RWPE1 (cell line): Measurements from ENCODE around the gene ASTN2.

Source experiments
- CTCF ChIA-PET: fragments of 350-600 bp; sonication (Branson Sonifier 250); formaldehyde crosslinking; extraction: SDS; loops from one replicate; lab custom pipeline; 2021; lab: Yijun Ruan, JAX
- POLR2A ChIA-PET: fragments of 400-600 bp; formaldehyde crosslinking; extraction: SDS; loops from one replicate; lab custom pipeline; 2020; ENCODE audit warnings: antibody characterized with exemption; ENCODE audit not compliant: low non-redundant PET; lab: Yijun Ruan, JAX
- DNase-seq: peaks from one replicate; pipeline ENCODE4 v3.0.0; 2012; ENCODE audit warnings: low spot score
- H3K27ac ChIP-seq: fragments of 450-650 bp; 2 replicates; pipeline ENCODE4 v1.5.1; 2017
- TF ChIP-seq, protein P1 (sequence below): fragments of 450-650 bp; conservative IDR thresholded peaks from 2 replicates; pipeline ENCODE4 v1.5.1; 2017; ENCODE audit warnings: low read depth, mild to moderate bottlenecking

ASTN2 gene

DNA sequence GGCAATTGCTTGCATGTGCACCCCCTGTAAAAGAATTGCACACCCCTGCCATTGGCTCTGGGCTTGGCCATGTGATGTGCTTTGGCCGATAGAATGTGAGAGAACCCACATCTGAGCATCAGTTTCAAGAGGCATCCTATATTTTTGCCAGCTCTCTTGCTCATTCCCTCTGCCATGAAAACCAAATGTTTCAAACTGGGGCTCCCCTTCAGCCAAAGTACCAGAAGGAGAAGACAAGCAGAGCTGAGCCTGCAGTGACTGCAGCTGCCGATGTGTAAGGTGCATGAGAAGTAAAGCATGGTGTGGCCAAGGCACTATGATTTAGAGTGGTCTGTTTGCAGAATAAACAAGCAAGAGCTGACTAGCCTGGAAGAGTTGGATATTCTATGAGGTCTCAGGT is 132.3 kb downstream of the ASTN2 start:
- H3K27ac ChIP-seq = no peak overlapping the region
- ChIA-PET CTCF (interaction anchor here (0.7 kb wide), 1 partner anchor 143 kb away, joined by 4 read pairs; no protein-coding TSS in a partner anchor), POLR2A (no interaction called here)
- DNase-seq = no peak
- TF ChIP-seq, protein P1, sequence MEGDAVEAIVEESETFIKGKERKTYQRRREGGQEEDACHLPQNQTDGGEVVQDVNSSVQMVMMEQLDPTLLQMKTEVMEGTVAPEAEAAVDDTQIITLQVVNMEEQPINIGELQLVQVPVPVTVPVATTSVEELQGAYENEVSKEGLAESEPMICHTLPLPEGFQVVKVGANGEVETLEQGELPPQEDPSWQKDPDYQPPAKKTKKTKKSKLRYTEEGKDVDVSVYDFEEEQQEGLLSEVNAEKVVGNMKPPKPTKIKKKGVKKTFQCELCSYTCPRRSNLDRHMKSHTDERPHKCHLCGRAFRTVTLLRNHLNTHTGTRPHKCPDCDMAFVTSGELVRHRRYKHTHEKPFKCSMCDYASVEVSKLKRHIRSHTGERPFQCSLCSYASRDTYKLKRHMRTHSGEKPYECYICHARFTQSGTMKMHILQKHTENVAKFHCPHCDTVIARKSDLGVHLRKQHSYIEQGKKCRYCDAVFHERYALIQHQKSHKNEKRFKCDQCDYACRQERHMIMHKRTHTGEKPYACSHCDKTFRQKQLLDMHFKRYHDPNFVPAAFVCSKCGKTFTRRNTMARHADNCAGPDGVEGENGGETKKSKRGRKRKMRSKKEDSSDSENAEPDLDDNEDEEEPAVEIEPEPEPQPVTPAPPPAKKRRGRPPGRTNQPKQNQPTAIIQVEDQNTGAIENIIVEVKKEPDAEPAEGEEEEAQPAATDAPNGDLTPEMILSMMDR = no peak

DNA sequence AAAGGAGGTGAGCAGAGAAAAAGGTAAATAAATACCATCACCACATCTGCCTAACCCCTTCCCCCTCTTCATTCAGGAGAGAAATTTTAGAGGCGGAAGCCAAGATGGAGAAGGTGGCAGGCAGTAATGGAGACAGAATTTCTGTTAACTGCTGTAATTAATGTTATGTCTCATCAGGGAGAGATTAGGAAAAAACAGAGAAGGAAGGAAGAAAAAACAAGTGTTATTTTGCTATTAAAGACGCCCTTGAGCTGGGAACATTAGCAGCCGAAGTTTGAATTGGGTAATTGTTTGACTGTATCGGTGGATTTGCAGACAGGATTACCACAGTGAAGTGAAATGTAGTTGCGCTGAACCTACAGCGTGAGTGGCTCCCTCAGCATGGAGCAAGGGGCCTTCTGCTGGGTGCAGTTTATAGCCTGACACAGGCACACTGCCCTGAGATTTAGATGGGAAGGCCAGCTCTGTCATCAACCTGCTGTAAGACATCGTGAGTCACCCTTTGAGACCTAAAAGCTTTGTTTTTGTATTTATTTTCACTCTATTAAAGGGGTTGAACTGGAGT is 136.3 kb downstream of the ASTN2 start:
- TF ChIP-seq, protein P1 = no peak
- no peak overlapping the region for H3K27ac ChIP-seq
- no peak for DNase-seq
- ChIA-PET POLR2A (no interaction called here), CTCF (interaction anchor here (0.7 to 0.8 kb wide), 2 partner anchors 12 to 230 kb away, joined by 3 to 4 read pairs; no protein-coding TSS in a partner anchor)

DNA sequence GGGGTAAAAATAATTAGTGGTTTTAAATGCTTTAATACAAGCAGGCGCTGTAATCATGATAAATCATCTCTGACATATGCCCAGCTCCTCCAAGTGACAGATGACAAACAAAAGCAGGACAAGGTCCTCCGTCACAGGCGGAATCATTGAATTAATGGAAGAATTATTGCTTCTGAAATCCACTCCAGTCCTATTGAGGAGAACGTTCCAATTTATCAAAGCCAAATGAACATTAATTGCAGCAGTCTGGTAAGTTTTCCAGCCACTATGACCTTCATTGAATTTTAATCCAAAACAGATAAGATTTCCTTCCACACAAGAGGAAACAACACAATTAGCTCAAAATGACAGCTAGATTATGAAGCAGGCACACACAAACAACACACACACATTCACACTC is 136.8 kb downstream of the ASTN2 start:
- CTCF ChIA-PET = no interaction called here
- H3K27ac ChIP-seq = no peak overlapping the region
- DNase-seq = no peak
- POLR2A ChIA-PET = no interaction called here
- TF ChIP-seq, protein P1 = no peak

DNA sequence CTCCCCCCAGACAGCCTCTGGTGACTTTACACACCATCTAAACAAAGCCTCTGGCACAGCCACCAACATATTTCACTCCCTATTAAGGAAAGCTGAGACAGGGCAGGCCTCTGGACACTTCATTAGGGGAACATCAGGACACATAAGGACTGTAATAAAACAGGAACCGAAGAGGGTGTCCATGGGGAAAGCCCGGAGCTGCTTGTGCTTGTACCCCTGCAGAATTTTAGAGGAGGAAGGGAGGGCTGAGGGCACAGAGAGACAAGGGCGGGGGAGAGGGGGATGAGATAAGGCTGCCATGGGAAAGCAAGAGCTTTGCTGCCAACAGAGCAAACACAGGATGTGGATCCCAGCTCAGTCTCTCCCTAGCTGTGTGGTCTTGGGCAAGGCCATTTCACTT is 138.4 kb downstream of the ASTN2 start:
- DNase-seq = no peak
- TF ChIP-seq, protein P1 = no peak
- ChIA-PET CTCF (no interaction called here), POLR2A (no interaction called here)
- H3K27ac ChIP-seq = no peak overlapping the region

DNA sequence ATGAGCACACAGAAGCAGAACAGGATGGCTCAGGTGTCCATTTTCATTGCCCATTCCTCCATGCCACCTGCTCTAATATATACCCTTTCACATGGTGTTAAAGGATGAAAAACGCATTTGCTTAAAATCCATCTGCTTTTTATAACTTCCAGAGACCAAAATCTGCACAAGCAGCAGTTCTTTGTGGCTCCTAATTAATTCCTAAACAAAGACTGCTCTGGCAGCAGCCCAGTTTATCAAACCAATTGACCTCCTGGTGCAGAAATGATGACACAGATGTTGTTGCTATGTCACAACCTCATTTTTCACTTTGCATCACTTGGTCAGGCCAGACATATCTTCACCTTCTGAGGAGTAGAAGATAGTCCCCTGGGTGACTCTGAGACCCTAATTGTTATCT is 141.2 kb downstream of the ASTN2 start:
- CTCF ChIA-PET = no interaction called here
- POLR2A ChIA-PET = no interaction called here
- TF ChIP-seq, protein P1 = no peak
- DNase-seq = no peak
- H3K27ac ChIP-seq = no peak overlapping the region

DNA sequence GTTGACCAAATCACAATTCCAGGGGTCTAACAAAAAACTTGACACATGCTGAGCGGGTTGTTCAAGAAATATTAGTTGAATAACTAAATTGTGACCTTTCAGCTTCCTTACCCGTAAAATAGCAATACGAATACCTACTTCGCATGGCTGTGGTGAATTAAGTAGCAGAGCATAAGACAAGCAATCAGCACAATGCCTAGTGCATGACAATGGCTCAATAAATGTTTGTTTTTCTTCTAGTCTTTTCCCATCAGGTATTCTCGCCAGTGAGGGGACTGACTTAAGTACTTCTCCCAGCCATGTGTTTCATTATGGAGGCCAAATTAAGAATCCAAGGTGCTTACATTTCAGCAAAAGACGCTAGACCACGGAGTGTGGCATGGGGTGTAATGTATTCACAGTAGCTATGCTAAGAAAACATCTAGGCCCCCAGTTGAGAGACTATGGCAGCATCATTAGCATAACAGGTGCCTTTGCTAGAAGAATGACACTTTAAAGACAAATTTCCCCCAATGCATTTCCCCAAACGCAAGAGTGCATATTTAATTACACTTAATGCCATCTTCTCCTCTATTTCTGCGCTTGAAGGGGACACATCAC is 145.9 kb downstream of the ASTN2 start:
- H3K27ac ChIP-seq = no peak overlapping the region
- TF ChIP-seq, protein P1 = no peak
- ChIA-PET POLR2A (no interaction called here), CTCF (no interaction called here)
- no peak for DNase-seq
